ENCODE measurements around the gene PRRT2.
A peak's percentile ranks its signal among the peaks of the same experiment; 100 is the strongest.
"Not testable (repeated sequence)": the region's sequence is repeated elsewhere in the genome, so short reads cannot be mapped to it uniquely, and the experiment has no call there.

PRRT2 gene

DNA sequence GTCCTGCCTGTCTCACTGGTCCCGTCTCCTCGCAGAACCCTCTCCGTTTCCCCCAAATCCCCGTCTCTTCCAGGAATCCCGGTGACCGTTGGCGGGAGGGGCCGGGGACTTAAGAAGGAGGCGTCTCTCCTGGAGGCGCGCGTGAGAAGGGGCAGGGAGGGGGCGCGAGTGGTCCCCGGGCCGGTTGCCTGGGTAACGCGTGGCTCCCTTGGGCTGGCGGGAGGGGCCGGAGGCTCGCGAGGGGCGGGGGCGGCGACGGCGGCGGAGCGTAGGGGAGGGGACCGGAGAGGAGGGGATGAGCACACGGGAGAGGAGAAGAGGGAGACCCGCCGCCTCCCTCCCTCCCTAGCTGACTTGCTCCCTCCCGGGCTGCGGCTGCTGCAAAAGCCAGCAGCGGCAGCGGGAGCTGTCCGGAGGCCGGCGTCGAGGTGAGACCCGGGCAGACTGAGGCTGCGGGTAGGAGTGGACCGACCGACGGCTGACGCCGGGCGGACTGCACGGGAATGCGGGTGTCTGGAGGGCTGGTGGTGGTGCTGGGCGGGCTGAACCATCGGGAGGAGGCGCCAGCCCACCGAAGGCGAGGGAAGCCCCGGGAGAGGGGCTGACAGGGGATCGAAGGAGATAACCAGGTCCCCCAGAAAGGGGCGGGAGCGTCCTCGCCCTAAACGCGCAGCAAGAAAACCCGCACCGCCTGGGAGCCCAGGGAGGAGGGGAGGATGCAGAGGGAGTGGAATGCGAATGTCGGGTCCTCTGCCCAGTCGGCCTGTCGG lies at the start of gene PRRT2:
Gene PRRT2, plus strand, starts transcription at position 298 of the 770 bp plus-strand sequence. CDS start 862 bp downstream, outside the sequence.
- DNase-seq = peak in 44 of 56 donors; percentile 33 to 86 (median 69)

DNA sequence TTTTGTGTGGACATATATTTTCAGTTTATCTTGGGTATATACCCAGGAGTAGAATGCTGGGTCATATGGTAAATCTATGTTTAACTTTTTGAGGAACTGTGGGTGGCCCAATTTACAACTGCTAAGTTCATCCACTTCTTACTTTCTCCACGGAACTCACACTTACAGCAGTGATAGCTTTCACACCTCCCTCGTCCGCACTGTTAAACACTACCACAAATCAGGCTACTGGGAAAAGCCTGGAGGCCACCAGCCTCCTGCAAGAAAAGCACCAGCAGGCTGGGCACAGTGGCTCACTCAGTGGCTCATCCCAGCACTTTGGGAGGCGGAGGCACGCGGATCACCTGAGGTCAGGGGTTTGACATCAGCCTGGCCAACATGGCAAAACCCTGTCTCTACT lies 48.7 kb upstream of the PRRT2 start:
- DNase-seq = peak in 7 of 56 donors; percentile 3 to 37 (median 9)

DNA sequence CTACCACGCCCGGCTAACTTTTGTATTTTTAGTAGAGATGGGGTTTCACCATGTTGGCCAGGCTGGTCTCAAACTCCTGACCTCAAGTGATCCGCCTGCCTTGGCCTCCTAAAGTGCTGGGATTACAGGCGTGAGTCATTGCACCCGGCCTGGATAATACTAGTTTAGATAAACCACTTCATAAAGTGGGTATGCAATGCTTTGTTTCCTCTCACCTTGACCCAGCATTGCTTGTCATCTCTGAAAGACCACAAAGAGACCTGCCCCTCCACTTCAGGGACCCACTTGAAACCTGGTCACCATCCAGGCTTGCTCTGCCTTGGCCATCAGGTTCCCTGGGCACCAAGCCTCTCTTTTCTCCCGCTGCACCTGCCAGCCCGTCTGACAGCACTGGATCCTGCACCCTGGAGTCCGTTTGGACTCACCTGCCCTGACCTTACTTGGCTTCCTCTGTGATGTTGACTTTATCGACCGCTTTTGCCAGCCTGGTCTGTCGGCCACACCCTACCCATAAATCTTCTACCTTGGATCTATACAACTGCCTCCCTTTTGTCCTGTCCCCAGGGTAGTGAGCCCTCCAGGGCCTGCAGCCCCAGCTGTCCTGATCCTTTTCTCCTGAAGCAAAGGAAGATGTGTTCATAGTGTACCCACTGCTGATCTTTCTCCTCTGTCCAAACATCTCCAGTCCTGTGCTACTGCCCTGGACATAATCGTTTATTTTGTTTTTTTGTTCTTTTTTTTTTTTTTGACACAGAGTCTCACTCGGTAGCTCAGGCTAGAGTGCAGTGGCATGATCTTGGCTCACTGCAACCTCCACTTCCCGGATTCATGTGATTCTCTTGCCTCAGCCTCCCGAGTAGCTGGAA lies 46.6 kb upstream of the PRRT2 start:
- no peak for DNase-seq

DNA sequence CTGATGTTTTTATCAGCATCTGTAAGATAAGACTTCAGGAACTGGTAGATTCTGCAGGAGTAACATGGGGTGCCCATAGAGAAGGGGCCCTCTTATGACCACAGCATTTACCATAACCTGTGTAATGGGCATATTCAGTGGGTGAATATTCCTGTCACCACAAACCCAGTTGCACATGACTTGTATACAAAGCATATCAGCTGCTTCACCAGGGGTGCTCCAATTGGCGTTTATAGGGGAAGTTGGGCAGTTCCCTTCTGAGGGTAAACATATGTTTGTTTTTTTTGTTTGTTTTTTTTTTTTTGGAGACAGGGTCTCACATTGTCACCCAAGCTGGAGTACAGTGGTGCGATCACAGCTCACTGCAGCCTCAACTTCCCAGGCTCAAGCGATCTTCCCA lies 45.4 kb upstream of the PRRT2 start:
- no peak for DNase-seq

DNA sequence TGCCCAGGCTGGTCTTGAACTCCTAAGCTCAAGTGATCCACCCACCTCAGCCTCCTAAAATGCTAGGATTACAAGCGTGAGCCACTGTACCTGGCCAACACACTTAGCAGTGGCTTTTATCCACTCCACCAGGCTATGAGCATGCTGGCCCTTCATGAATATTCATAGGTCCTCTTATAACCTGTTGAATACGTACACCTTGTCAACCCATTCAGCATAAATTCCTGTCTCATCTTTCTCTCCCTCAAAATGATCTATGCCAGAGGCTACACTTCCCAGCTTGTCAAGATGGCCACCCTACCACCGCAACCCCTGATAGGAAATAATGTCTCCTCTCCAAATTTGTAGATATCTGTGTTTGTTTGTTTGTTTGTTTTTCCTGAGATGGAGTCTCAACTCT lies 44.9 kb upstream of the PRRT2 start:
- no peak for DNase-seq

DNA sequence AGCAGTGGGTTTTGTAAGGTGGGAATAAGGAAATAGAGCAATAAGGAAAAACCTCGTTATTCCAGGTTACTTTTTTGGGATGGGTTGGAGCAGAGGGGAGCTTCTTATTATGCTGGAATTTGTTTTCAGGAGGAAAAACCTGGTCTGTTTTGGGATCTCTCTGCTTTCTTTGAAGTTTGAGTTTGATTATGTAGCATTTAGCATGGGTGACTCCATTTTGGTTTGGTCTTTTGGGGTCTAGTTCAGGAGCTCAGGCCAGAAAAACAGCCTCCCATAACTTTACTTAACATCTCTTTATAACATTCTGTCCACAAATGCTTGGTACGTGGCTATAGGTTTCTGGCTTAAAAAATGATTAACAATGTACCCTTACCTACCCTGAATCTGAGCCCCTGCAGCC lies 42.5 kb upstream of the PRRT2 start:
- no peak for DNase-seq

DNA sequence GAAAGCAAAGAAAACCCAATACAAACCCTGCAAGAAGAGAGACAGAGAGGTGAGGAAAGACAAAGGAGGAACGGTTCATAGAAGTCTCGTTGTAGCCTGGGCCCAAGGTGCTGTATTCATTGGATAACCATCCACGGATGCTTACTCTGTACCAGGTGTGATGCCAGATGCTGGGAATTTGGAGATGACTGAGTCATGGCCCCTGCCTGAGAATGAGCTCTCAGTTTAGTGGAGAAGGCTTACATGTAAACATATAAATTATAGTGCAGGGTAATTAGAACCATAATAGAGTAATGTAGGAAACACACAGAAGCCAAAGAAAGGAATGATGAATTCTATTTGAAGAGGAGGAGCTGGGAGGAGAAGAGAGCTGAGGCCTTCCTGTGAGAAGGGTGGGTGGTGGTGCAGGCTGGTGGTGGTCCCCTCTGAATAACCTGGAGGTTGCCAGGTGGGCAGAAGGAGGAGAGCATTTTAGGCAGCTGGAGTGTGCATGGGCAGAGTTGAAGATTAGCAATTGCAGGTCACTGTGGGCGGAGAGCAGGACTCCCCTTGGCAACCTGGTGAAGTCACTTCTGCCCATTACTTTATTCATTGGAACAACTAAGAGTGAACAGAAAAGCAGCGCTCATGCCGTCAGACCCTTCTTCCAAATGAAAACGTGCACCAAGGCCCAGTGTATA lies 41.6 kb upstream of the PRRT2 start:
- no peak for DNase-seq

DNA sequence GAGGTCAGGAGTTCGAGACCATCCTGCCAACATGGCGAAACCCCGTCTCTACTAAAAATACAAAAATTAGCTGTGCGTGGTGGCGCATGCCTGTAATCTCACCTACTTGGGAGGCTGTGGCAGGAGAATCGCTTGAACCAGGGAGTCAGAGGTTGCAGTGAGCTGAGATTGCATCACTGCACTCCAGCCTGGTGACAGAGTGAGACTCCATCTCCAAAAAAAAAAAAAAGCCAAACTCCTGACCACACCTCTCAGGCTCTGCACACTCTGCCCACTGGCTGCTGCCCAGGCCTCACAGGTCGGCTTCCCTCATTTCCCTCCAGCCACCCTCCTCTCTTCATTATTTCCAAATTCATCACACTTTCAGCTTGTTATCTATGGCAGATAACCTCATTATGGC lies 39.7 kb upstream of the PRRT2 start:
- not testable (repeated sequence) for DNase-seq

DNA sequence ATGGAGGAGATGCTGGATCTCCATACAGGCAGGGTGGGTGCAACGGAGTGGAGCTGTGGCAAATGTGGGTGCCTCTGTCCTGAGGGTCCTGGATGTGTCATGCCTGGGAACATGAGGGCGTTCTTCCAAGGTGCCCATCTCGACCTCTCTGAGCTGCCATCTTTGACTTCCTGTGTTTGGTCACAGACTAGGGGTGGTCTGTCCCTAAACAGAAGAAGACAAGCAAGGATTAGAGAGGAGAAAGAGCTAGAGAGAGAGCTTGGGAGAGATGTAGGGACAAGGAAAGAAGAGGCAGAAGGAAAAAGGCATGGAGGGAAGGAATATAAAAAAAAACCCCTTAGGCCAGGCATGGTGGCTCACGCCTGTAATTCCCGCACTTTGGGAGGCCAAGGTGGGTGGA lies 37.3 kb upstream of the PRRT2 start:
- DNase-seq = no peak

DNA sequence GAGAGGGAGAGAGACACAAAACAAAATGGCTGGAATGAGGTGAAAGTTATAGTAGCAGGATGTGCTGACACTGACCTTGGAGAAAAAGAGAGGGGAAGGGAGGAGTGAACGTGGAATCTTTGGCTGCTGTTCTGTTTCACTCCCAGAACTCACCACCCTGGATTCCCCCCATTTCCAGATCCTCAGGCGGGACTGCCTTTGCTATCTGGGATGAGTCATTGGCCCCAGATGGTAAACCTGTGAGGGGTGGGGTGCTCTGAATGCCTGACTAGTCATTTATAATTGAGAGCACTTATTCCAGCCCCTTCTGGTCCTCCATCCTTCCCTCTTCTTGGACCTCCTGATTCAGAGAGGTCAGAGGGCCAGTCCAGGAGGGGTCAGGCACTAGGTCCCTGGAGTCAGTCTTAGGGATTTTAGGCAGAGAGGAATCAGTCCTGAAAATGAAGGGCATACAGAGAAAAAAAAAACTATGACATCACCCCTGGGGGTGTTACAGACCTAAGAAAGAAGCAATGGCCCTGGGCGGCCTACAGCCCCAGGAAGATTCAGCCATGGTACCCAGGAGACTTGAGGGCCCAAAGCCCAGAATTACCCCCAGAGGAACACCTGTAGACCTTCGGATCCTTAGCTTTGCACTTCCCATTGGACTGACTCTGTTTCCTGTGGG lies 36.1 kb upstream of the PRRT2 start:
- no peak for DNase-seq

DNA sequence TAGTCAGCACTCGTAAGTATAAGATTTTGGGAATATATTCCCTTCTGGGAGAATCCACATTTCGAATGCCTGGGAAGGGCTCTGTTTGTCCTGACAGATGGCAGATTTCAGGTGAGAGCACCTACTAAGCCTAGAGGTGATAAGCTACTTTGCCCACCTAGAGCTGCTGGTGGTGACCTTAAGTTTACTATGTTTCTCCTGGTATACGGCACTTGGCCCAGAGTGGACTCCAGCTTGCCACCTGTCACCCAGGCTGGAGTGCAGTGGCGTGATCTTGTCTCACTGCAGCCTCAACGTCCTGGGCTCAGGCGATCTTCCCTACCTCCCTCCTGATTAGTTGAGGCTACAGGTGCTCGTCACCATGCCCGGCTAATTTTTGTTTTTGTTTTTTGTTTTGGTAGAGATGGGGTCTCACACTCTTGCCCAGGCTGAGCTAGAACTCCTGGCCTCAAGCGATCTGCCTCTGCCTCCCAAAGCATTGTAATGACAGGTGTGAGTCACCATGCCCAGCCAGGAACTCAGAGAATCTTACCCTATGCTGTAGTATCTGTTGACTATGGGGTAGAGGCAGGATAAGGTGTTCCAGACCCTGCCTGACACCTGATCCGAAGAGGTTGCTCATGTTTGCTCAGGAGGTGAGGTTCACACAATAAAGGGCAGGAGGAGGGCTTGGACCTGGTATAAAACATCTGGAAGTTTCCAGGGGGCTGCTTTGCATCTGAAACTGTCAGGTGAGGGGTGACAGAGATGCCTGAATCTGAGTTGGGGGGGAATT lies 34.2 kb upstream of the PRRT2 start, which contains the start of gene ZG16:
Gene ZG16, plus strand, starts transcription at position 681 of the 775 bp plus-strand sequence. CDS start 1,011 bp downstream, outside the sequence.
- DNase-seq = no peak

DNA sequence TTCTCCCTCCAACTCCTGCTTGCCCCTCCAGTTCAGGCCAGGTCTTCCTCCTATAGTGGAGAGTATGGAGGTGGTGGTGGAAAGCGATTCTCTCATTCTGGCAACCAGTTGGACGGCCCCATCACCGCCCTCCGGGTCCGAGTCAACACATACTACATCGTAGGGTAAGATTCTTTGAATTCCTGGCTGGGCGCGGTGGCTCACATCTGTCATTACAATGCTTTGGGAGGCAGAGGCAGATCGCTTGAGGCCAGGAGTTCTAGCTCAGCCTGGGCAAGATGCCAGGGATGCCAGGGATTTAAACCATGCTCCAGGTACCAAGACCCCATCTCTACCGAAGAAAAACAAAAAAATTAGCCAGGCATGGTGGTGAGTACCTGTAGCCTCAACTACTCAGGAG lies 32.5 kb upstream of the PRRT2 start:
- no peak for DNase-seq

DNA sequence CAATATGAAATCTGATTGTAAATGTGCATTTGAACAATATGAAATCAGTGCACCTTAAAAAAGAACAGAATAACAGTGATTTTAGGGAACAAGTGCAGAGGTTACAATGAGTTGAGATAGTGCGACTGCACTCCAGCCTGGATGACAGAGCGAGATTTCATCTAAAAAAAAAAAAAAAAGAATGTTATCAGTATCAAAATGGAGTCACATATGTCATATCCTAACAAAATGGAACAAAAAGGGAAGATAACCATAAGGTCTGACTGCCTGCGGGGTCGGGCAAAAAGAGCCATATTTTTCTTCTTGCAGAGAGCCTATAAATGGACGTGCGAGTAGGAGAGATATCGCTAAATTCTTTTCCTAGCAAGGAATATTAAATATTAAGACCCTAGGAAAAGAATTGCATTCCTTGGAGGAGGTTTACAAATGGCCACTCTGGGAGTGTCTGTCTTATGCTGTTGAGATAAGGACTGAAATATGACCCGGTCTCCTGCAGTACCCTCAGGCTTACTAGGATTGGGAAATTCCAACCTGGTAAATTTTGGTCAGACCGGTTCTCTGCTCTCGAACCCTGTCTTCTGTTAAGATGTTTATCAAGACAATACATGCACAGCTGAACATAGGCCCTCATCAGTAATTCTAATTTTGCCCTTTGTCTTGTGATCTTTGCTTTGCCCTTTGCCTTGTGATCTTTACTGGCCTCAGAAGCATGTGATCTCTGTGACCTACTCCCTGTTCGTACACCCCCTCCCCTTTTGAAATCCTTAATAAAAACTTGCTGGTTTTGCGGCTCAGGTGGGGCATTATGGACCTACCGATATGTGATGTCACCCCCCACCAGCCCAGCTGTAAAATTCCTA lies 28.7 kb upstream of the PRRT2 start:
- not testable (repeated sequence) for DNase-seq

DNA sequence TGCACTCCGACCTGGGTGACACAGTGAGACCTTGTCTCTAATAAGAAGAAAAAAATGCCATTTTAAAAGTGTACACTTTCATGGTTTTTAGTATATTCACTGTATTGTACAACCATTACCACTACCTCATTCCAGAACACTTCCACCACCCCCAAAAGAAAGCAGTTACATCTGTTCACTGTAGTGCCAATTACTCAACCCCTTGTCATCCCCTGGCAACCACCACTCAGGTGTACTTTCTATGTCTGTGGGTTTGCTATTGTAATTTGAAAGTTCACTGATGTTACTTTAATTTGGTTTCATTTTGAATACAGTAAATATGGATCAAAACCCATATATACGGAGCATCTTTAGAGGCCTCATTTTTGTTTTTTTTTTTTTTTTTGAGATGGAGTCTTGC lies 27.8 kb upstream of the PRRT2 start:
- no peak for DNase-seq

DNA sequence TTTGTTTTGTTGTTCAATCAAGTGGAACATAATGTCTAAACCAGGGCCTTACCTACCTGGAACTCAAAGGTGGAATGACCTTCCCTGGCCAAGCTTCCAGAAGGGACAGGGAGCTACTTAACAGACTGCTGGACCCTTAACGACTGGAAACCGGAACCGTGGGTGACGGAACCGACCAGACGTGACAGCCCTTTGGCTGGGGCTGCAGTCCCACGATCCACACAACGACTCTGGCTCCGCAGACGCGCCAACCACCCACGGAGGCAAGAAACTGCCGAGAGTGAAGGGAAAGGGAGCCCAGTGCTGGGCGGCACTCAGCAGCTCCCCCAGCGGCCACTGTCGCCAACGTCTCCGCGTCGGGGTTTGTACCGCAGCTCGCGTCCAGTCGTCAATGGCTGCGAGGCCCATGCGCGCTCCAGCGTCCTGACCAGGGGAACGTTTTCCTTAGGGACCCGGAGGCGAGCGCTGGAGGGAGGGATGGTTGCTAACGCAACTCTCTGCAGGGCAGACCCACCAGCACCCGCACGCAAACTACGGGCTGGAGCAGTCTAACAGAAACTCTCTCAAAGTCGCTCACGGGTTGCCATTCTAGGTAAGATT lies 27.0 kb upstream of the PRRT2 start:
- DNase-seq = peak in 42 of 56 donors; percentile 1 to 69 (median 33)

DNA sequence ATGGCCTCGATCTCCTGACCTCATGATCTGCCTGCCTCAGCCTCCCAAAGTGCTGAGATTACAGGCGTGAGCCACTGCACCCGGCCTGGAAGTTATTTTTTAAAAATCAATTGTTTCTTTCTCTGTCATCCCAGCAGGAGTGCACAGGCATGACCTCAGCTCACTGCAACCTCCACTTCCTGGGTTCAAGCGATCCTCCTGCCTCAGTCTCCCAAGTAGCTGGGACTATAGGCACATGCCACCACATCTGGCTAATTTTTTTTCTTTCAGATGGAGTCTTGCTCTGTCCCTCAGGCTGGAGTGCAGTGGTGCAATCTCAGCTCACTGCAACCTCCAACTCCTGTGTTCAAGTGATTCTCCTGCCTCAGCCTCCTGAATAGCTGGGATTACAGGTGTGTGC lies 24.8 kb upstream of the PRRT2 start:
- DNase-seq = not testable (repeated sequence)

DNA sequence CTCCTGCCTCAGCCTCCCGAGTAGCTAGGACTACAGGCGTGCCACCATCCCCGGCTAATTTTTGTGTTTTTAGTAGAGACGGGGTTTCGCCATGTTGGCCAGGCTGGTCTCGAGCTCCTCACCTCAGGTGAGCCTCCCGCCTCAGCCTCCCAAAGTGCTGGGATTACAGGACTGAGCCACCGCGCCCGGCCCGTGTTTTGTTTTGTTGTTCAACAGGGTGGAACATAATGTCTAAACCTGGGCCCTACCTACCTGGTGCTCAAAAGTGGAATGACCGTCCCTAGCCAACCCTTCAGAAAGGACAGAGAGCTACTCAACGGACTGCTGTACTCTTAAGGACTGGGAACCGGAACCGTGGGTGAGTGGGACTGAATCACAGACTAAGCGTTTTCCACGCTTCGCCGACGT lies 22.2 kb upstream of the PRRT2 start:
- no peak for DNase-seq

DNA sequence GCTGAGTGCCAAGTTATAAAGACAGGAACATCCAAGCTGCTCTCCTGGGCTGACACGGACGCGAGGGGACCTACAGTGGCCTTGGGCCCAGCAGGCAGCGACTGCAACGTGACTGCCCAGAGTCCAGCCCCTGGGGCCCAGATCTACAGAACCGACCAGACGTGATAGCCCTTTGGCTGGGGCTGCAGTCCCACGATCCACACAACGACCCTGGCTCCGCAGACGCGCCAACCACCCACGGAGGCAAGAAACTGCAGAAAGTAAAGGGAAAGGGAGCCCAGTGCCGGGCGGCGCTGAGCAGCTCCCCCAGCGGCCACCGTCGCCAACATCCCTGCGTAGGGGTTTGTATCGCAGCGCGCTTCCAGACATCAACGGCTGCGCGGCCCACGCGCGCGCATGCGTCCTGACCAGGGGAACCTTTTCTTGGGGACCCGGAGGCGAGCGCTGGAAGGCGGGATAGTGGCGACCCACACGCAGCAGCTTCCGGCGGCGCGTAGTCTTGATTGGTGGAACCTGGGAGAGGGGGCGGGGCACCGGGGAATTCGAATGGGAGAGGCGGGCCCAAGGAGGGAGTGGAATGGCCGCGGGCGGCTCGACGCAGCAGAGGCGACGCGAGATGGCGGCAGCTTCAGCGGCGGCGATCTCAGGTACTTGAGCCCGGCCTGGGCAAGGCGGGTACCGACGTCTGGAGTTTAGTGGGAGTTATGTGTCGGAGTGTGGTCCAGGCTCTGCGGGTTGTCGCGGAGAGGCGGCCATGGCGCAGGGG lies 21.6 kb upstream of the PRRT2 start, which contains the start of gene KIF22:
Gene KIF22, plus strand, starts transcription at position 569 of the 766 bp plus-strand sequence. Its CDS starts 9 bp downstream, at position 578.
- DNase-seq = peak; percentile 91 to 100 (median 98)

Measured in amygdala (tissue), 56 donors.